Astrocyte of the cerebellum (primary cell): ENCODE results near the gene SLC6A13.
"Not testable (repeated sequence)": the region's sequence is repeated elsewhere in the genome, so short reads cannot be mapped to it uniquely, and the experiment has no call there.

Experiments
- DNase-seq: peaks from one replicate; pipeline ENCODE4 v3.0.0-alpha.2; 2011; ENCODE audit warnings: low read depth
- H3K4me3 ChIP-seq: 2 replicates; pipeline ENCODE4 v1.5.1; 2011; ENCODE audit warnings: mild to moderate bottlenecking, low read depth, low read length, moderate library complexity
- CTCF ChIP-seq: IDR thresholded peaks from 2 replicates; pipeline ENCODE4 v1.5.1; 2012; ENCODE audit warnings: low read length, low read depth, moderate library complexity, mild to moderate bottlenecking; ENCODE audit errors: missing control alignments
- in situ Hi-C: cut with HindIII; loops from 2 replicates; pipeline ENCODE4 v1.10.0; 2017; ENCODE audit warnings: low sequenced_read_pairs

Gene SLC6A13

DNA sequence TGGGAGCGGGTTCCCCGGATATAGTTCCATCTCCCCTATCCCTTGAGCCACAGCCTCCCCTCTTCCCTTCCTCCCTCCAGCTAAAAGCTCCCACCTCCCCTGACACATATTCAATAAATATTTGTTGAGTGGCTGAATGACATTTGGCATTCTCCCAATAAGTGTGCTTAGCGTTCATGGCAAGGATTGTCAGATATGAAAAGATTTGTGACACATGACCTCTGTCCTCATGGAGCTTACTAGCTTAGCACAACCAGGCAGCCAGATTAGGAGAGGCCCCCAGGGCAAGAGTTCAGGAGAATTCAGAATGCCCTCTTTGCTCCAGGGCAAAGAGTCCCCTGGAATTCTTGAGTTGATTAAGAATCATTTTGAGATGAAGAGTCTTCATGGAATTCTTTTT is 26.2 kb downstream of the SLC6A13 start:
- in situ Hi-C loops, result no loop called here
- H3K4me3 ChIP-seq, result no peak overlapping the region
- no peak for DNase-seq
- TF ChIP-seq CTCF, result no peak

GRCh38 chr12:235967-236366 is 26.7 kb downstream of the SLC6A13 start:
- in situ Hi-C loops, H3K4me3 ChIP-seq, DNase-seq: not testable (repeated sequence)

- DNase-seq, result no peak
- in situ Hi-C loops, result no loop called here
- TF ChIP-seq CTCF, result no peak
- H3K4me3 ChIP-seq, result no peak overlapping the region
Observed at GRCh38 chr12:234891-235415, 27.7 kb downstream of the SLC6A13 start.

DNA sequence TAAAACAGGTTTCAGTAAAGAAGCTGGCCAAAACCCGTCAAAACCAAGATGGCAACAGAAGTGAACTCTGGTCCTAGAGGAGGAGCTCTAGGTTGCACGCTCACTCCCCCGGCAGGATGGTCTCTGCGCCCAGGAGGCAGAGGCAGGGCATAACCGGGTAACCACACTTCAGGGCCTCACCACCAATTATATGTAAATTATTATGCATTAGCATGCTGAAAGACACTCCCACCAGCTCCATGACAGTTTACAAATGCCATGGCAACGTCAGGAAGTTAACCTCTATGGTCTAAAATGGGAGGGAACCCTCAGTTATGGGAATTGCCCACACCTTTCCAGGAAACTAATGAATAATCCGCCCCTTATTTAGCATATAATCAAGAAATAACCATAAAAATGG is 28.6 kb downstream of the SLC6A13 start:
- TF ChIP-seq CTCF, result no peak
- H3K4me3 ChIP-seq, result no peak overlapping the region
- DNase-seq, result no peak
- in situ Hi-C loops, result no loop called here

GRCh38 chr12:233615-233968 is 29.0 kb downstream of the SLC6A13 start:
- TF ChIP-seq CTCF, result no peak
- DNase-seq, result no peak
- in situ Hi-C loops, result no loop called here
- no peak overlapping the region for H3K4me3 ChIP-seq

DNA sequence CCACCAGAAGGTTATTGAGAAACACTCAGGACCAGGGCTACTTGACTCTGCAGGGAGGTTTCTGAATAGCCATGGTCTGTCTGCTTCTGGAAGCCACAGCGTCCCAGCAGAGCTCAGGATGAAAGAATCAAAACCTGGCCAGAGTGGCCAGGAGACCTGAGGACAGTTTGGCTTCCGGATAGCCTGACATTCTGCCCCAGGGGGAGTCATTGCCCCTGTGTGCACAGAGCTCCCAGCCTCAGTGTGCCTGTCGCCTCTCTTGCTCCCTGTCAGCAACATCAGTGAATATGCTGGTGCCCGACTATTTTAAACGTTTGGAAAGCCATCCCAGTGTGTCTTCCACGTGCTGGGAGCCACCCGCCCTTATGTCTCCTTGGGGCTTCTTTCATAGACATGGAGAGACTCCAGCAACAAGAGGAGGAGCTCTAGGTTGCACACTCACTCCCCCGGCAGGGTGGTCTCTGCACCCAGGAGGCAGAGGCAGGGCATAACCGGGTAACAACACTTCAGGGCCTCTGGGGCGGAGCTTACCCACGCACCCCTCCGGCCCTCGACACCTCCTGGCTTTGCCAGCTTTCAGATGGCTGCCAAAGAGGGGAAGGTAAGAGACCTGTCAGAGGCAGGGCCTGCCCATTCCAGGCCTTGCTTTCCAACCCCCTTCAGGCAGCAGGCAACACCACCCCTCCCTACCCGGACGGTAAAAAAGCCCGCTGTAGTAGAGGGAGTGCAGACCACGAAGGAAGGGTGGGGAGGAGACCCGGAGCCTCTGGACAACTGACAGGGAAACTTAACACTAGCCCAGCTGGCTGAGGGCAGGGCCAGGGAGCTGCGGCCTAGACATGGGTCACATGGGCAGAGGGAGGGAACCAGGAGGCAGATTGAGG is 29.7 kb downstream of the SLC6A13 start:
- DNase-seq, result no peak
- in situ Hi-C loops, result no loop called here
- no peak for TF ChIP-seq CTCF
- no peak overlapping the region for H3K4me3 ChIP-seq

DNA sequence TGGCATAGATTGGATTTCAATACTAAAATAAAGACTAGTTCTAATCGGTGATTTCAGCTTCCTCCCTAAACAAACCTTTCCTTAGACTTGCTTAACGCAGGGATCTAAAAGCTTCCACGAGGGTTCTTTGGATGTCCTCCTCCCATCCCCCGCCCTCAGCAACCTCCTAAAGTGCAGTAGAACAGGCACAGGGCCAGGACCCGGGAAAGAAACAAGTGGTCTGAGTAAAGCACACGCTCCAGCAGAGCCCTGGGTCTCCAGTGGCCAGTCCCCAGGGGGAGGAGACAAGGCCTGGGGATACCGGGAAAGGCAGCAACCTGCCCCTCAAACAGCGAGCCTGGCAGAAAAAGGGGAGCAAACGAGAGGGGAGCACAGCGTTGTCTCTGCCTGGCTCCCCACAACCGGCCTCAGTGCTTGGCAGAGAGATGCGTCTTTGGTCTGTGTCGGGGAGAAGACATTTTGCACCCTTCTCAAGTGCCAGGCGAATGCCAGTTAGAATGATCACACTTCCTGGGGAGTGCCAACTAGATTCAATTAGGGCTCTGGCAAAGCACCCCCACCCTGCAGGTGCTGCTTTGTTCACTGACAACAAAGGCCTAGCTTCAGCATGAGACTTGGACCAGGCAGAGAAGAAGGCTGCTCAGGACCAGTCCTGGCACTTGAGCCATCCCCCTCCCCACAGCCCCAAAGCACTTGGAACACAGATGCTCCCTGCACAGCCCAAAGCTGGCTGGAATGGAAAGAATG is 31.5 kb downstream of the SLC6A13 start:
- TF ChIP-seq CTCF, result no peak
- DNase-seq, result no peak
- H3K4me3 ChIP-seq, result no peak overlapping the region
- in situ Hi-C loops, result no loop called here
